ENCODE measurements around the gene PXMP2. TPM values are rescaled to one million over a fixed set of nuclear protein-coding genes. Genes with fewer than 3 reads are reported as not detected.

PXMP2 gene
- total and polyA plus RNA-seq, 2 of the 8 experiments (the other 6 are each of a cell fraction or from before 2014, with no cell fraction given): 13.8 to 15.1 TPM

GRCh38 chr12:132743831-132744230 is 56.4 kb downstream of the PXMP2 start:
- H3K4me2 ChIP-seq (ENCODE audit: insufficient read depth in 1 of 2, low read depth in 2 of 2, low read length in 2 of 2): no peak overlapping the region
- no peak overlapping the region for H2BK15ac ChIP-seq (ENCODE audit: low read length)
- H3K4ac ChIP-seq (replicated peaks; ENCODE audit: insufficient read length, low read depth, low read length): no peak overlapping the region
- H3K36me3 ChIP-seq (ENCODE audit: control insufficient read depth in 2 of 4, insufficient read depth in 4 of 4, low read length in 3 of 4): peaks cover 53 to 90% (median 81%) of the 10 kb centered on the region in 4 experiments
- H3K9ac ChIP-seq (replicated peaks in 1 of 4; ENCODE audit: extremely low read depth in 1 of 4, low read depth in 3 of 4, low read length in 3 of 4): no peak overlapping the region
- no peak overlapping the region for H3K23ac ChIP-seq (ENCODE audit: insufficient read length)
- 87% methylated on average over 13 of the region's 13 CpGs; no CpG with 5 or more reads in 1 of the 2 experiments for WGBS, 2 experiments (ENCODE audit: extremely low coverage in 1 of 2, insufficient coverage in 1 of 2, insufficient read length in 1 of 2, insufficient replicate concordance in 2 of 2, low coverage in 1 of 2, low lambda C conversion rate in 2 of 2, missing lambda C conversion rate in 1 of 2)
- H3K4me1 ChIP-seq (replicated peaks in 1 of 4; ENCODE audit: control insufficient read depth in 3 of 4, insufficient read depth in 4 of 4, low read length in 3 of 4): no peaks in the 10 kb centered on the region
- H3K23me2 ChIP-seq (ENCODE audit: low read depth, low read length): peaks cover 3% of the 10 kb centered on the region; the same call in 1 of the 2 replicates
- H2BK12ac ChIP-seq (ENCODE audit: low read depth, low read length): no peak overlapping the region
- H2BK20ac ChIP-seq (ENCODE audit: low read length): no peak overlapping the region
- no peak overlapping the region; the same call in 1 of the 2 replicates for H2BK5ac ChIP-seq (ENCODE audit: low read depth, low read length)
- H4K8ac ChIP-seq (ENCODE audit: extremely low read depth, insufficient read depth, low read length): no peak overlapping the region
- CTCF ChIA-PET (ENCODE audit: partially characterized antibody): interaction anchor here (1.0 to 1.6 kb wide), 4 partner anchors 10 to 30 kb away, joined by 3 to 6 read pairs (median 4); no protein-coding TSS in a partner anchor
- H3K27ac ChIP-seq (ENCODE audit: low read depth, low read length): no peak overlapping the region
- no peak overlapping the region for H3K18ac ChIP-seq (ENCODE audit: extremely low read depth, low read length)
- H3K27me3 ChIP-seq (replicated peaks in 1 of 4; ENCODE audit: control insufficient read depth in 3 of 4, extremely low read depth in 1 of 4, insufficient read depth in 3 of 4, low read length in 3 of 4): no peaks in the 10 kb centered on the region
- H3K9me3 ChIP-seq (ENCODE audit: insufficient read depth in 2 of 2, low read depth in 1 of 2, low read length in 1 of 2): no peaks in the 10 kb centered on the region
- no peak overlapping the region for H4K5ac ChIP-seq (ENCODE audit: insufficient read length, low read depth, low read length)
- H3K56ac ChIP-seq (replicated peaks; ENCODE audit: insufficient read length, low read depth, low read length): no peak overlapping the region
- H4K20me1 ChIP-seq (replicated peaks in 1 of 2; ENCODE audit: control insufficient read depth in 1 of 2, insufficient read depth in 2 of 2, low read length in 2 of 2): peaks cover 8 to 24% of the 10 kb centered on the region in 2 experiments
- FAIRE-seq (no peak), DNase-seq (ENCODE audit: low read depth in 1 of 2, low spot score in 2 of 2) (no peak)
- H3K14ac ChIP-seq (ENCODE audit: insufficient read length): no peak overlapping the region
- H2AFZ ChIP-seq (ENCODE audit: low read length): no peak overlapping the region
- H2BK120ac ChIP-seq (replicated peaks; ENCODE audit: low read depth, low read length): no peak overlapping the region
- POLR2A ChIA-PET (ENCODE audit: partially characterized antibody): interaction anchor here (0.6 to 1.3 kb wide), 6 partner anchors 8 to 100 kb away, joined by 3 to 4 read pairs (median 4); no protein-coding TSS in a partner anchor
- H2AK5ac ChIP-seq (ENCODE audit: low read depth, low read length): no peak overlapping the region
- H3K79me1 ChIP-seq (ENCODE audit: low read depth, low read length): peaks cover 11% of the 10 kb centered on the region
- no peak overlapping the region for H4K91ac ChIP-seq (replicated peaks; ENCODE audit: insufficient read length, low read length)
- H3K79me2 ChIP-seq (ENCODE audit: control insufficient read depth in 1 of 2, insufficient read depth in 2 of 2, low read length in 2 of 2): peaks cover 3 to 22% of the 10 kb centered on the region in 2 experiments; a peak in 3 of 4 replicates
- no peak overlapping the region for H3K4me3 ChIP-seq (ENCODE audit: extremely low read depth in 1 of 4, insufficient read depth in 2 of 4, low read depth in 3 of 4, low read length in 4 of 4)
- TF ChIP-seq BACH1 (IDR thresholded peaks at IDR 0.05; ENCODE audit: low read length) (no peak), CTBP2 (IDR thresholded peaks at IDR 0.05; ENCODE audit: borderline replicate concordance, insufficient read depth, insufficient read length, low read length) (no peak), SAP30 (IDR thresholded peaks at IDR 0.05; ENCODE audit: insufficient read depth, insufficient replicate concordance, low read length) (no peak), CREB1 (IDR thresholded peaks at IDR 0.05) (no peak), PHF8 (conservative IDR thresholded peaks at IDR 0.05; ENCODE audit: low read depth, low read length) (no peak), MAX (IDR thresholded peaks at IDR 0.05) (no peak), MAFK (IDR thresholded peaks at IDR 0.05; ENCODE audit: low read depth, low read length) (no peak), KDM4A (IDR thresholded peaks at IDR 0.05; ENCODE audit: low read depth, low read length, severe bottlenecking) (no peak), ASH2L (IDR thresholded peaks at IDR 0.05; ENCODE audit: low read length) (no peak), SP1 (IDR thresholded peaks at IDR 0.05; ENCODE audit: low read depth, low read length) (no peak), HDAC6 (IDR thresholded peaks at IDR 0.05; ENCODE audit: low read depth, low read length) (no peak), KDM5A (IDR thresholded peaks at IDR 0.05; ENCODE audit: low read length) (no peak), USF2 (IDR thresholded peaks at IDR 0.05; ENCODE audit: low read length) (no peak)
